Left renal pelvis (tissue), 4 donors: Measurements from ENCODE around the gene PPM1F. TPM values are rescaled to one million over a fixed set of nuclear protein-coding genes. Genes with fewer than 3 reads are reported as not detected.
"Not testable (repeated sequence)": the region's sequence is repeated elsewhere in the genome, so short reads cannot be mapped to it uniquely, and the experiment has no call there.

Experiments
- DNase-seq, 4 donors: peaks; one replicate each; pipeline ENCODE4 v3.0.0-alpha.2; 2013; ENCODE audit warnings: low read depth in 4 of 4, low spot score in 3 of 4
- polyA plus RNA-seq, 4 donors: library from polyadenylated mRNA; unstranded; fragments of 120-200 nt; gene quantifications; one replicate each; pipeline ENCODE4 v1.2.1, GENCODE V29; 2013; ENCODE audit not compliant: insufficient read length in 4 of 4

Gene PPM1F
- polyA plus RNA-seq, 4 donors: 30.5 to 45.6 (median 32.8) TPM

- no peak for DNase-seq
Measured at GRCh38 chr22:21903283-21903682, 49.4 kb downstream of the PPM1F start.

GRCh38 chr22:21902296-21903087, 50.2 kb downstream of the PPM1F start:
- DNase-seq: no peak

- no peak for DNase-seq
Measured at GRCh38 chr22:21898354-21898896, 54.2 kb downstream of the PPM1F start.

GRCh38 chr22:21896951-21897513, 55.6 kb downstream of the PPM1F start:
- DNase-seq: no peak

GRCh38 chr22:21896275-21896674, 56.4 kb downstream of the PPM1F start:
- not testable (repeated sequence) for DNase-seq

GRCh38 chr22:21894799-21895198, 57.8 kb downstream of the PPM1F start:
- DNase-seq: no peak

GRCh38 chr22:21889251-21889990, 63.2 kb downstream of the PPM1F start:
- no peak for DNase-seq

- no peak for DNase-seq
Measured at GRCh38 chr22:21887841-21888240, 64.8 kb downstream of the PPM1F start.

GRCh38 chr22:21883930-21884329, 68.7 kb downstream of the PPM1F start:
- DNase-seq: not testable (repeated sequence)

- not testable (repeated sequence) for DNase-seq
Measured at GRCh38 chr22:21882754-21883333, 69.8 kb downstream of the PPM1F start.

GRCh38 chr22:21881841-21882753, 70.6 kb downstream of the PPM1F start:
- DNase-seq: no peak

- DNase-seq: no peak
Measured at GRCh38 chr22:21876486-21877176, 76.0 kb downstream of the PPM1F start.

- not testable (repeated sequence) for DNase-seq
Measured at GRCh38 chr22:21874953-21875352, 77.7 kb downstream of the PPM1F start.

- no peak for DNase-seq
Measured at GRCh38 chr22:21873619-21874018, 79.0 kb downstream of the PPM1F start.

- DNase-seq: not testable (repeated sequence)
Measured at GRCh38 chr22:21872741-21873140, 79.9 kb downstream of the PPM1F start.
